Measurements from ENCODE around the gene ASB14. TPM values are rescaled to one million over a fixed set of nuclear protein-coding genes. Genes with fewer than 3 reads are reported as not detected.
A peak's percentile ranks its signal among the peaks of the same experiment; 100 is the strongest.
"Not testable (repeated sequence)": the region's sequence is repeated elsewhere in the genome, so short reads cannot be mapped to it uniquely, and the experiment has no call there.

The ASB14 gene
- total RNA-seq, 1 donor from 2014 or later, result not detected

DNA sequence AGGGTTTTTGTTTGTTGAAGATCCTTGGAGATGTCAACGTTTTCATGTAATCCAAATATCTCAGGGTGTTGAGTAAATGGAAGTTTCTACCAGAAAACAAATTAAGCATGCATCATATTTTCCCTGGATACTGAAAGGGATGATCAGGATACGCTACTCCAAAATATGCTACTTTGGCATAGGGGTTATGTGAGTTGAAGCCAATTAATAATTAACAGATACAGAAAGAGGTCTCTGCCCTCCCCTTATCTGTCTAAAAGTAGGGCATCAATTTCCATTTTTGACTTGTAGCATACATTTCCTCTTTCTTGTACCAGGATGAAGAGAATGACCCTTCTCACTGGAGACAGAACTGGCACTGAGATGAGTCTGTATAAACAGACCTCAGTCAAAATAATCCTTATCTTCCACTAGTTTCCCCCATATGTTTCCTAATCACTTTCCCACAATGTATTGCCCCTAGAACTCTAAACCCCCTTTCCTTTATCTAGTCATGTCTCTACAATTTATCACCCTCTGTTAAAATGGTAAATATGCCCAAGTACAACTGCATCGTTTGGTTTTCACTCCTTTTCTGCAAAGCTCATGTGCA is 17.4 kb upstream of the ASB14 start:
- Histone ChIP-seq H3K36me3 (ENCODE audit: control insufficient read depth, insufficient read depth, low read length) (no peaks in the 10 kb centered on the region), H3K4me3 (ENCODE audit: low read depth, low read length) (no peak overlapping the region), H3K27me3 (ENCODE audit: control insufficient read depth, insufficient read depth, low read length) (no peaks in the 10 kb centered on the region)
- DNase-seq (ENCODE audit: low read depth), result no peak
- TF ChIP-seq, protein P1, sequence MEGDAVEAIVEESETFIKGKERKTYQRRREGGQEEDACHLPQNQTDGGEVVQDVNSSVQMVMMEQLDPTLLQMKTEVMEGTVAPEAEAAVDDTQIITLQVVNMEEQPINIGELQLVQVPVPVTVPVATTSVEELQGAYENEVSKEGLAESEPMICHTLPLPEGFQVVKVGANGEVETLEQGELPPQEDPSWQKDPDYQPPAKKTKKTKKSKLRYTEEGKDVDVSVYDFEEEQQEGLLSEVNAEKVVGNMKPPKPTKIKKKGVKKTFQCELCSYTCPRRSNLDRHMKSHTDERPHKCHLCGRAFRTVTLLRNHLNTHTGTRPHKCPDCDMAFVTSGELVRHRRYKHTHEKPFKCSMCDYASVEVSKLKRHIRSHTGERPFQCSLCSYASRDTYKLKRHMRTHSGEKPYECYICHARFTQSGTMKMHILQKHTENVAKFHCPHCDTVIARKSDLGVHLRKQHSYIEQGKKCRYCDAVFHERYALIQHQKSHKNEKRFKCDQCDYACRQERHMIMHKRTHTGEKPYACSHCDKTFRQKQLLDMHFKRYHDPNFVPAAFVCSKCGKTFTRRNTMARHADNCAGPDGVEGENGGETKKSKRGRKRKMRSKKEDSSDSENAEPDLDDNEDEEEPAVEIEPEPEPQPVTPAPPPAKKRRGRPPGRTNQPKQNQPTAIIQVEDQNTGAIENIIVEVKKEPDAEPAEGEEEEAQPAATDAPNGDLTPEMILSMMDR (IDR thresholded peaks at IDR 0.05; ENCODE audit: insufficient read depth, low read length, poor library complexity, severe bottlenecking), result no peak

DNA sequence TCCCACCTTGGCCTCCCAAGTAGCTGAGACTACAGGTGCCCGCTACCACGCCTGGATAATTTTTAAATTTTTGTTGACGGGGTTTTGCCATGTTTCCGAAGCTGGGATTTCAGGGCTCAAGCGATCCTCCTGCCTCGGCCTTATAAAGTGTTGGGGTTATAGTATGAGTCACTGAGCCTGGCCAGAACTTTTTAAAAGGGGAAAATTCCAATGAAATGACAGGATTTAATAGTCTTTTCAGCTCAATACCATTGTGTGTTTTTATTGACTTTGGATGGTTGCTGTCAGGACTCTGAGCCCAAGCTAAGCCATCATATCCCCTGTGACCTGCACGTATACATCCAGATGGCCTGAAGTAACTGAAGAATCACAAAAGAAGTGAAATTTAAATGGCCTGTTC is 11.0 kb upstream of the ASB14 start:
- not testable (repeated sequence) for DNase-seq (ENCODE audit: low read depth); H3K27me3 ChIP-seq (ENCODE audit: control insufficient read depth, insufficient read depth, low read length); H3K36me3 ChIP-seq (ENCODE audit: control insufficient read depth, insufficient read depth, low read length); H3K4me3 ChIP-seq (ENCODE audit: low read depth, low read length)

DNA sequence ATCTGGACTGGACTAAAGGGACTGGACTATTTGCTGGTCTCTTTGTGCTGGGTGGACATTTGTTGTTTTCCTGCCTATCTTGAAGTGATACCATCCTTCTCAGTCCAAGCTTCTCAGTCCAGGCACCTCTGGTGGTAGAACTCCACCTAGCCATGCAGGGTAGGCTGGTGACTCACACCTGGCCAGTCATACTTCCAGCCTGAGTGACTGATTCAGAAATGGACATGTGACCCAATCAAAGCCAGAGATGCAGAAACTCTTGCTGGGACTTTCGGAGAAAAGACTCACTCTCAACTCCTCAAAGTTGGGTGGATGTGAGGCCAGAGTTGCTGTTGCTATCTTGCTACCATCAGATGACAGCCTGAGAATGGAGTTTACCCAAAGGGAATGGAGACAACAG is 5.6 kb upstream of the ASB14 start:
- H3K36me3 ChIP-seq (ENCODE audit: control insufficient read depth, insufficient read depth, low read length), result no peaks in the 10 kb centered on the region
- TF ChIP-seq, protein P1 (IDR thresholded peaks at IDR 0.05; ENCODE audit: insufficient read depth, low read length, poor library complexity, severe bottlenecking), result peak; percentile 21
- no peaks in the 10 kb centered on the region for H3K27me3 ChIP-seq (ENCODE audit: control insufficient read depth, insufficient read depth, low read length)
- no peak overlapping the region for H3K4me3 ChIP-seq (ENCODE audit: low read depth, low read length)
- DNase-seq (ENCODE audit: low read depth), result peak; percentile 59

DNA sequence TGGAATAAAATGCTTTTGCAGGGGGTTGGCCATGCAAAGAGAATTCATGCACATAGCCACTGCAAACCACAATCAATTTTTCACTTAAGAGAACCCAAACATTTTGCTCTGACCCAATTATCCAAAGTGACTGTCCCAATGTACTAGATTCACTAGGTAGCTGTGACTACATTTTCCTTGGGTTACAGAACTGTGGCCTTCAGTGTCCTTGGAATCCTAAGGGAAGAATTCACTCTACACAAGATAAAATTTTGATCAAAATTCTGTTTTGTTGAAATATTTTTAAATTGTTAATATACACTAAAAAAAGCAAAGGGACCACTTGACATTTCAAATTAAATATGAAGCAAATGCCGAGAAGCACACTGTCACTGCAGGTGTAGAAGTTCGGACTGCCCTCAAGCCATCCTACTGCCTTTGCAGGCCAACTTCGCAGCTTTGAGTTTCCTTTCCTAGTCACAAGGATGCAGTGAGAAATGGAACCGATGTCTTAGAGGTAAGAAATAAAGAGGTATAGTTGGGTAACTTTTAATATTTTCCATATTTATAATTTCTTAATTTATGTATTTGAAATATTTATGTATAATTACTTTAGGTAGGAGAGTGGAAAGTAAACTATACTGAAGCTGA is 527 bp upstream of the ASB14 start:
- no peak for DNase-seq (ENCODE audit: low read depth)

DNA sequence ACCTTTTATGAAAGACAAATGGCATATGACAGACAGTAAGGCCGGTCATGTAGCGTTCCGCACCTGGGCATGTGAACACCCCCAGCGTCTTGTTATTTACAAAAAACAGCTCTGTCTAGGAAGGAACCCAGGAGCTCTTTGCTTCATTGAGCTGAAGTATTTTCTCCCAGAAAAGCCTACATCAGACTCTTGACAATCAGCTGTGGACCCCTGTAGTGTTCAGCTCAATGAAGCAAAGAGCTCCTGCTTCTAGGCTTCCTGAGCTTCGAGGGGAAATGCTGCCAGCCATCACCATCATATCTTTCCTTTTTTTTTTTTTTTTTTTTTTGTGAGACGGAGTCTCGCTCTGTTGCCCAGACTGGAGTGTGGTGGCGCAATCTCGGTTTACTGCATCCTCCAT is 4.1 kb downstream of the ASB14 start:
- H3K36me3 ChIP-seq (ENCODE audit: control insufficient read depth, insufficient read depth, low read length), result no peaks in the 10 kb centered on the region
- TF ChIP-seq, protein P1 (IDR thresholded peaks at IDR 0.05; ENCODE audit: insufficient read depth, low read length, poor library complexity, severe bottlenecking), result no peak
- DNase-seq (ENCODE audit: low read depth), result no peak
- no peaks in the 10 kb centered on the region for H3K27me3 ChIP-seq (ENCODE audit: control insufficient read depth, insufficient read depth, low read length)
- H3K4me3 ChIP-seq (ENCODE audit: low read depth, low read length), result no peak overlapping the region

More for the DNA sequence above, 527 bp upstream of the ASB14 start:
- TF ChIP-seq, protein P1 (IDR thresholded peaks at IDR 0.05; ENCODE audit: insufficient read depth, low read length, poor library complexity, severe bottlenecking), result no peak
- H3K4me3 ChIP-seq (ENCODE audit: low read depth, low read length), result no peak overlapping the region
- H3K27me3 ChIP-seq (ENCODE audit: control insufficient read depth, insufficient read depth, low read length), result no peaks in the 10 kb centered on the region
- no peaks in the 10 kb centered on the region for H3K36me3 ChIP-seq (ENCODE audit: control insufficient read depth, insufficient read depth, low read length)

DNA sequence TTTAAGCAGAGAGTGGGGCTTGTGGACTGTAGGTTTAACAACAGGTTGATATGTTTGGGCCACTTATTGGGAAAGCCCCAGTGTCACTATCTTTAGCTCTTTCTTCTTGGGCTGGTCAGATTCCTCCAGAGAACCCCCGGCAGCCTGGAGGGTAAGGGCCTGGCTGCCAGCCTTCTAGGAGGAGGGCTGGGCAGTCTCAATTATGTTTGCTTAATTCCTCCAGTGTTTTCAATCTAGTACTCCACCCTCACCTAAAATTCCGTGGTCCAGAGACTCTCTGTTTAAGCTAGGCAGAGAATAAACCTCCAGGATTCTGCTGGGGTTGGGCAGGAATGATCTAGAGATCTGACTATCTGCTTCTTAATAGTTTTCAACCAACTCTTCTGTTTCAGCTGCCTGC is 5.3 kb downstream of the ASB14 start:
- TF ChIP-seq, protein P1 (IDR thresholded peaks at IDR 0.05; ENCODE audit: insufficient read depth, low read length, poor library complexity, severe bottlenecking), result no peak
- Histone ChIP-seq H3K4me3 (ENCODE audit: low read depth, low read length) (no peak overlapping the region), H3K27me3 (ENCODE audit: control insufficient read depth, insufficient read depth, low read length) (no peaks in the 10 kb centered on the region), H3K36me3 (ENCODE audit: control insufficient read depth, insufficient read depth, low read length) (no peaks in the 10 kb centered on the region)
- DNase-seq (ENCODE audit: low read depth), result no peak

Data from kidney epithelial cell (primary cell).